HEK293 (cell line): ENCODE data around the gene ARGLU1.

Experiments
- CTCF ChIA-PET: fragments of 350-600 bp; formaldehyde crosslinking; extraction: SDS; loops from one replicate; lab custom pipeline; 2021; ENCODE audit warnings: antibody characterized with exemption; lab: Yijun Ruan, JAX
- POLR2A ChIA-PET: fragments of 300-600 bp; formaldehyde crosslinking; extraction: SDS; loops from one replicate; lab custom pipeline; 2020; ENCODE audit warnings: antibody characterized with exemption, inconsistent platforms; lab: Yijun Ruan, JAX
- H3K27ac ChIP-seq: fragments of 200-500 bp; sonication (Bioruptor generic); 2 replicates; pipeline ENCODE4 v1.5.1; 2014; ENCODE audit warnings: low read depth, low read length, control low read depth, inconsistent platforms; ENCODE audit errors: extremely low read depth
- H3K36me3 ChIP-seq, 2 experiments: fragments of 200-500 bp in 1 of 2; sonication (Bioruptor generic) in 1 of 2; 1 replicate in 1 of 2; 2 replicates in 1 of 2; pipeline ENCODE4 v1.5.1; 2014 to 2017; ENCODE audit warnings: inconsistent platforms in 2 of 2, low read length in 2 of 2; ENCODE audit not compliant: control insufficient read depth in 2 of 2, insufficient read depth in 1 of 2
- H3K4me1 ChIP-seq: fragments of 200-500 bp; sonication (Bioruptor generic); 2 replicates; pipeline ENCODE4 v1.5.1; 2014; ENCODE audit warnings: mild to moderate bottlenecking, low read length, inconsistent platforms; ENCODE audit not compliant: control insufficient read depth, insufficient read depth
- H3K4me3 ChIP-seq: 2 replicates; pipeline ENCODE4 v1.5.1; 2011; ENCODE audit warnings: low read depth, mild to moderate bottlenecking, control low read depth, low read length, moderate library complexity
- H3K9me3 ChIP-seq: fragments of 200-500 bp; sonication (Bioruptor generic); 2 replicates; pipeline ENCODE4 v1.5.1; 2014; ENCODE audit warnings: low read depth, low read length, inconsistent platforms; ENCODE audit not compliant: control insufficient read depth, insufficient read depth
- AEBP2 ChIP-seq: fragments of 450-650 bp; formaldehyde crosslinking; IDR thresholded peaks from 2 replicates; pipeline ENCODE4 v1.5.1; 2016; ENCODE audit warnings: missing biosample characterization, missing genetic modification characterization, borderline replicate concordance
- KLF8 ChIP-seq: fragments of 450-650 bp; formaldehyde crosslinking; IDR thresholded peaks from 2 replicates; pipeline ENCODE4 v1.5.1; 2016; ENCODE audit warnings: missing biosample characterization, missing genetic modification characterization
- REPIN1 ChIP-seq: fragments of 450-650 bp; formaldehyde crosslinking; IDR thresholded peaks from 2 replicates; pipeline ENCODE4 v1.5.1; 2017; ENCODE audit warnings: missing biosample characterization, missing genetic modification characterization, low read depth
- TRIM28 ChIP-seq: IDR thresholded peaks from 2 replicates; pipeline ENCODE4 v1.6.1; 2011; ENCODE audit warnings: low read length, control low read depth, borderline replicate concordance
- ZFP41 ChIP-seq: fragments of 450-650 bp; formaldehyde crosslinking; IDR thresholded peaks from 2 replicates; pipeline ENCODE4 v1.5.1; 2016; ENCODE audit warnings: missing biosample characterization, missing genetic modification characterization, borderline replicate concordance
- ZNF146 ChIP-seq: fragments of 450-650 bp; formaldehyde crosslinking; IDR thresholded peaks from 2 replicates; pipeline ENCODE4 v1.5.1; 2016; ENCODE audit warnings: missing biosample characterization, missing genetic modification characterization
- ZNF2 ChIP-seq: fragments of 450-650 bp; formaldehyde crosslinking; IDR thresholded peaks from 2 replicates; pipeline ENCODE4 v1.5.1; 2016; ENCODE audit warnings: missing biosample characterization, missing genetic modification characterization
- ZNF211 ChIP-seq: fragments of 450-650 bp; formaldehyde crosslinking; IDR thresholded peaks from 2 replicates; pipeline ENCODE4 v1.5.1; 2016; ENCODE audit warnings: low read depth, missing biosample characterization, missing genetic modification characterization
- ZNF266 ChIP-seq: fragments of 450-650 bp; formaldehyde crosslinking; IDR thresholded peaks from 2 replicates; pipeline ENCODE4 v1.5.1; 2016; ENCODE audit warnings: missing biosample characterization, missing genetic modification characterization, low read depth
- ZNF274 ChIP-seq, 2 experiments: fragments of 200-500 bp in 1 of 2; fragments of 450-650 bp in 1 of 2; sonication (Bioruptor generic) in 1 of 2; formaldehyde crosslinking in 1 of 2; IDR thresholded peaks; 2 replicates each; pipeline versions ENCODE4 v1.5.1 to v1.6.1; 2014 to 2016; ENCODE audit warnings: borderline replicate concordance in 1 of 2, inconsistent platforms in 1 of 2, low read length in 1 of 2, missing biosample characterization in 1 of 2, missing genetic modification characterization in 1 of 2
- ZNF311 ChIP-seq: fragments of 450-650 bp; formaldehyde crosslinking; IDR thresholded peaks from 2 replicates; pipeline ENCODE4 v1.5.1; 2017; ENCODE audit warnings: missing biosample characterization, missing genetic modification characterization, borderline replicate concordance
- ZNF354C ChIP-seq: fragments of 450-650 bp; formaldehyde crosslinking; IDR thresholded peaks from 2 replicates; pipeline ENCODE4 v1.5.1; 2016; ENCODE audit warnings: missing biosample characterization, missing genetic modification characterization, low read depth, borderline replicate concordance
- ZNF585B ChIP-seq: fragments of 450-650 bp; formaldehyde crosslinking; IDR thresholded peaks from 2 replicates; pipeline ENCODE4 v1.5.1; 2016; ENCODE audit warnings: missing biosample characterization, missing genetic modification characterization
- ZNF621 ChIP-seq: fragments of 450-650 bp; formaldehyde crosslinking; IDR thresholded peaks from 2 replicates; pipeline ENCODE4 v1.5.1; 2017; ENCODE audit warnings: missing biosample characterization, missing genetic modification characterization
- ZNF670 ChIP-seq: fragments of 450-650 bp; formaldehyde crosslinking; IDR thresholded peaks from 2 replicates; pipeline ENCODE4 v1.5.1; 2016; ENCODE audit warnings: missing biosample characterization, missing genetic modification characterization, low read depth
- ZNF747 ChIP-seq: fragments of 450-650 bp; formaldehyde crosslinking; IDR thresholded peaks from 2 replicates; pipeline ENCODE4 v1.5.1; 2016; ENCODE audit warnings: missing biosample characterization, missing genetic modification characterization
- ZXDB ChIP-seq: fragments of 450-650 bp; formaldehyde crosslinking; IDR thresholded peaks from 2 replicates; pipeline ENCODE4 v1.5.1; 2016; ENCODE audit warnings: missing biosample characterization, missing genetic modification characterization
- TF ChIP-seq, protein P1 (sequence below): fragments of 450-650 bp; formaldehyde crosslinking; IDR thresholded peaks from 2 replicates; pipeline ENCODE4 v1.5.1; 2016; ENCODE audit warnings: missing biosample characterization, missing genetic modification characterization, borderline replicate concordance
- TF ChIP-seq, protein P2 (sequence below): fragments of 450-650 bp; formaldehyde crosslinking; IDR thresholded peaks from 2 replicates; pipeline ENCODE4 v1.5.1; 2016; ENCODE audit warnings: missing biosample characterization, missing genetic modification characterization
- TF ChIP-seq, protein P3 (sequence below): fragments of 450-650 bp; formaldehyde crosslinking; IDR thresholded peaks from 2 replicates; pipeline ENCODE4 v1.5.1; 2017; ENCODE audit warnings: missing biosample characterization, mild to moderate bottlenecking, missing genetic modification characterization, moderate library complexity

Gene ARGLU1

GRCh38 chr13:106526738-106527444, 41.0 kb downstream of the ARGLU1 start (continued):
- TF ChIP-seq, protein P1, sequence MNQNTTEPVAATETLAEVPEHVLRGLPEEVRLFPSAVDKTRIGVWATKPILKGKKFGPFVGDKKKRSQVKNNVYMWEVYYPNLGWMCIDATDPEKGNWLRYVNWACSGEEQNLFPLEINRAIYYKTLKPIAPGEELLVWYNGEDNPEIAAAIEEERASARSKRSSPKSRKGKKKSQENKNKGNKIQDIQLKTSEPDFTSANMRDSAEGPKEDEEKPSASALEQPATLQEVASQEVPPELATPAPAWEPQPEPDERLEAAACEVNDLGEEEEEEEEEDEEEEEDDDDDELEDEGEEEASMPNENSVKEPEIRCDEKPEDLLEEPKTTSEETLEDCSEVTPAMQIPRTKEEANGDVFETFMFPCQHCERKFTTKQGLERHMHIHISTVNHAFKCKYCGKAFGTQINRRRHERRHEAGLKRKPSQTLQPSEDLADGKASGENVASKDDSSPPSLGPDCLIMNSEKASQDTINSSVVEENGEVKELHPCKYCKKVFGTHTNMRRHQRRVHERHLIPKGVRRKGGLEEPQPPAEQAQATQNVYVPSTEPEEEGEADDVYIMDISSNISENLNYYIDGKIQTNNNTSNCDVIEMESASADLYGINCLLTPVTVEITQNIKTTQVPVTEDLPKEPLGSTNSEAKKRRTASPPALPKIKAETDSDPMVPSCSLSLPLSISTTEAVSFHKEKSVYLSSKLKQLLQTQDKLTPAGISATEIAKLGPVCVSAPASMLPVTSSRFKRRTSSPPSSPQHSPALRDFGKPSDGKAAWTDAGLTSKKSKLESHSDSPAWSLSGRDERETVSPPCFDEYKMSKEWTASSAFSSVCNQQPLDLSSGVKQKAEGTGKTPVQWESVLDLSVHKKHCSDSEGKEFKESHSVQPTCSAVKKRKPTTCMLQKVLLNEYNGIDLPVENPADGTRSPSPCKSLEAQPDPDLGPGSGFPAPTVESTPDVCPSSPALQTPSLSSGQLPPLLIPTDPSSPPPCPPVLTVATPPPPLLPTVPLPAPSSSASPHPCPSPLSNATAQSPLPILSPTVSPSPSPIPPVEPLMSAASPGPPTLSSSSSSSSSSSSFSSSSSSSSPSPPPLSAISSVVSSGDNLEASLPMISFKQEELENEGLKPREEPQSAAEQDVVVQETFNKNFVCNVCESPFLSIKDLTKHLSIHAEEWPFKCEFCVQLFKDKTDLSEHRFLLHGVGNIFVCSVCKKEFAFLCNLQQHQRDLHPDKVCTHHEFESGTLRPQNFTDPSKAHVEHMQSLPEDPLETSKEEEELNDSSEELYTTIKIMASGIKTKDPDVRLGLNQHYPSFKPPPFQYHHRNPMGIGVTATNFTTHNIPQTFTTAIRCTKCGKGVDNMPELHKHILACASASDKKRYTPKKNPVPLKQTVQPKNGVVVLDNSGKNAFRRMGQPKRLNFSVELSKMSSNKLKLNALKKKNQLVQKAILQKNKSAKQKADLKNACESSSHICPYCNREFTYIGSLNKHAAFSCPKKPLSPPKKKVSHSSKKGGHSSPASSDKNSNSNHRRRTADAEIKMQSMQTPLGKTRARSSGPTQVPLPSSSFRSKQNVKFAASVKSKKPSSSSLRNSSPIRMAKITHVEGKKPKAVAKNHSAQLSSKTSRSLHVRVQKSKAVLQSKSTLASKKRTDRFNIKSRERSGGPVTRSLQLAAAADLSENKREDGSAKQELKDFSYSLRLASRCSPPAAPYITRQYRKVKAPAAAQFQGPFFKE (tag by site-specific recombination): no peak
- TF ChIP-seq ZNF621 (tag by site-specific recombination) (no peak), ZNF670 (tag by site-specific recombination) (no peak), ZNF2 (tag by site-specific recombination) (no peak), ZNF211 (tag by site-specific recombination) (no peak), AEBP2 (no peak)
- TF ChIP-seq, protein P2, sequence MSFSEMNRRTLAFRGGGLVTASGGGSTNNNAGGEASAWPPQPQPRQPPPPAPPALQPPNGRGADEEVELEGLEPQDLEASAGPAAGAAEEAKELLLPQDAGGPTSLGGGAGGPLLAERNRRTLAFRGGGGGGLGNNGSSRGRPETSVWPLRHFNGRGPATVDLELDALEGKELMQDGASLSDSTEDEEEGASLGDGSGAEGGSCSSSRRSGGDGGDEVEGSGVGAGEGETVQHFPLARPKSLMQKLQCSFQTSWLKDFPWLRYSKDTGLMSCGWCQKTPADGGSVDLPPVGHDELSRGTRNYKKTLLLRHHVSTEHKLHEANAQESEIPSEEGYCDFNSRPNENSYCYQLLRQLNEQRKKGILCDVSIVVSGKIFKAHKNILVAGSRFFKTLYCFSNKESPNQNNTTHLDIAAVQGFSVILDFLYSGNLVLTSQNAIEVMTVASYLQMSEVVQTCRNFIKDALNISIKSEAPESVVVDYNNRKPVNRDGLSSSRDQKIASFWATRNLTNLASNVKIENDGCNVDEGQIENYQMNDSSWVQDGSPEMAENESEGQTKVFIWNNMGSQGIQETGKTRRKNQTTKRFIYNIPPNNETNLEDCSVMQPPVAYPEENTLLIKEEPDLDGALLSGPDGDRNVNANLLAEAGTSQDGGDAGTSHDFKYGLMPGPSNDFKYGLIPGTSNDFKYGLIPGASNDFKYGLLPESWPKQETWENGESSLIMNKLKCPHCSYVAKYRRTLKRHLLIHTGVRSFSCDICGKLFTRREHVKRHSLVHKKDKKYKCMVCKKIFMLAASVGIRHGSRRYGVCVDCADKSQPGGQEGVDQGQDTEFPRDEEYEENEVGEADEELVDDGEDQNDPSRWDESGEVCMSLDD (tag by site-specific recombination): no peak

GRCh38 chr13:106525865-106526264, 42.1 kb downstream of the ARGLU1 start:
- CTCF ChIA-PET: no interaction called here
- Histone ChIP-seq H3K36me3 (peaks cover 0 to 5% of the 10 kb centered on the region in 2 experiments; a peak in 1 of 3 replicates), H3K9me3 (no peaks in the 10 kb centered on the region), H3K4me1 (peaks cover 44% of the 10 kb centered on the region), H3K27ac (no peak overlapping the region), H3K4me3 (no peak overlapping the region)
- POLR2A ChIA-PET: interaction anchor here (1.0 kb wide), 1 partner anchor 9 kb away, joined by 3 read pairs; the partner anchor contains the start of gene EFNB2
- TF ChIP-seq ZNF585B (tag by site-specific recombination) (no peak), ZNF266 (tag by site-specific recombination) (no peak), ZXDB (tag by site-specific recombination) (no peak), TRIM28 (no peak), REPIN1 (no peak), ZNF354C (tag by site-specific recombination) (no peak), ZNF621 (tag by site-specific recombination) (no peak), ZNF747 (tag by site-specific recombination) (no peak), ZFP41 (no peak), ZNF311 (tag by site-specific recombination) (no peak), ZNF146 (no peak), ZNF274 (IDR thresholded peaks at IDR 0.05; ENCODE audit: low read length) (no peak), ZNF274 (tag by site-specific recombination; IDR thresholded peaks at IDR 0.05; ENCODE audit: borderline replicate concordance) (no peak), KLF8 (tag by site-specific recombination) (no peak)
- TF ChIP-seq, protein P2 (tag by site-specific recombination): no peak
- TF ChIP-seq, protein P3, sequence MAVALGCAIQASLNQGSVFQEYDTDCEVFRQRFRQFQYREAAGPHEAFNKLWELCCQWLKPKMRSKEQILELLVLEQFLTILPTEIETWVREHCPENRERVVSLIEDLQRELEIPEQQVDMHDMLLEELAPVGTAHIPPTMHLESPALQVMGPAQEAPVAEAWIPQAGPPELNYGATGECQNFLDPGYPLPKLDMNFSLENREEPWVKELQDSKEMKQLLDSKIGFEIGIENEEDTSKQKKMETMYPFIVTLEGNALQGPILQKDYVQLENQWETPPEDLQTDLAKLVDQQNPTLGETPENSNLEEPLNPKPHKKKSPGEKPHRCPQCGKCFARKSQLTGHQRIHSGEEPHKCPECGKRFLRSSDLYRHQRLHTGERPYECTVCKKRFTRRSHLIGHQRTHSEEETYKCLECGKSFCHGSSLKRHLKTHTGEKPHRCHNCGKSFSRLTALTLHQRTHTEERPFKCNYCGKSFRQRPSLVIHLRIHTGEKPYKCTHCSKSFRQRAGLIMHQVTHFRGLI (tag by site-specific recombination): no peak
